Activated CD4-positive, alpha-beta T cell treated with anti-CD3 and anti-CD28 coated beads, Interleukin-10, Interleukin-2, amounts not matched to agents 100 ng/mL and 50 ng/mL, durations not matched to agents 16 hours and 8 hours (primary cell): ENCODE results near the gene PTPRK.

Experiments
- DNase-seq: peaks from one replicate; pipeline ENCODE4 v3.0.0-alpha.2; 2020

Gene PTPRK

DNA sequence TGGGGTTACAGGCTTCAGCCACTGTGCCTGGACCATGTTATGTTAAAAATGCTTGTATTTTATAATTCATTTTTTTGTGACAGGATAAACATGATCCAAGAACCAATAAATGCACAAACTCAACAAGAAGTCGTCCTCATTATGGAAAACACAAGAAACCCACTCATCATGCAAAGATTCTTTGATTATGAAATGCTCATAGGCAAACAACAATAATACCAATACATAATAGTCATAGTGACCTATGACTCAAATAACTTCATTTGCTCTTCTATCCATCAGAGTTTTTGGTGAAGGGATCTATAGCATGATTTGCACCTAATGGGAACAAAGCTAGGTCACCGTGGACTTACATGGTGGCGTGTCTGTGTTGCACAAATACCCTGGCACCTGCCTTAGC is 402.5 kb downstream of the PTPRK start:
- DNase-seq, result no peak

DNA sequence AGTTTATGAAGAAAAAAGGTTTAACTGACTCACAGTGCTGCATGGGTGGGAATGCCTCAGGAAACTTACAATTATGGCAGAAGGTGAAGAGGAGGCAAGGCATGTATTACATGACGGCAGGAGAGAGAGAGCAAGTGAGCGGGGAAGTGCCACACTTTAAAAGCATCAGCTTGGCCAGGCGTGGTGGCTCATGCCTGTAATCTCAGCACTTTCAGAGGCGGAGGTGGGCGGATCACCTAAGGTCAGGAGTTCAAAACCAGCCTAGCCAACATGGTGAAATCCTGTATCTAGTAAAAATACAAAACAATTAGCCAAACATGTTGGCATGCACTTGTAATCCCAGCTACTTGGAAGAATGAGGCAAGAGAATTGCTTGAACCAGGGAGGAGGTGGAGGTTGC is 406.2 kb downstream of the PTPRK start:
- no peak for DNase-seq

DNA sequence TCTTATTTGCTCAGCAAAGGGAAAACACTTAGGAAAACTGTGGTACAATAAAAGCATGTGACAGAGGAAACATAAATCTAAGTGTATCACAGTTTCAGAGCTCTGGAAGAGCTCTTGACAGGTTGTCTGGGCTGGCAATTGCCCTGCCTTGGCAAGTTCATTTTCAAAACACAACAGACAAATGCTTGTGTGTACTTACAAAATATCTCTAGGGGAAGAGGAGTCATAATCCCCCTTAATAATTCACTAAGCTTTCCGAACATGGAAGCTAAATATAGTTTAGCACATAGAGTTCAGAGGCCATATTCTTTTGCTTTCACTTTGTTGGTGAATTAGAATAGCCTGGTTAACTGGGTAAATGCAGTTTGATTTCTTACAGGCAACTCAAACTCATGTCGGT is 407.9 kb downstream of the PTPRK start:
- no peak for DNase-seq

DNA sequence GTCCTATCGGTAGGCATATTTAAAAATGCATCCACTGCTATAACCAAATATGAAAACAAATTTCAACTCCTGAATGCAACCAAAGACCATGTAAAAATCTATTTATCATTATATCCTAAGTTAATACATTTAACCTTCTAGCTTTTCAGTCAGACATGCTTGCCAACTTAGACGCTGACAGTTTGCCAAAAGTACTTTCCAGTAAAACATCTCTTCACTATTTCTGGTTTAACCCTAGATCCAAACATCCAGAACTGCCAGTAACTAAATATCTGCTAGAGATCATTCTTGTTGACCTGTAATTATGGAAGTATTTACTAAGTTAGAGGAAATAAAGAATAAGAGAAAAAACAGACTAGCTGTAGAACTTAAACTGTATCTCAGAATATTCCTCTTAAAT is 409.3 kb downstream of the PTPRK start:
- DNase-seq, result no peak

DNA sequence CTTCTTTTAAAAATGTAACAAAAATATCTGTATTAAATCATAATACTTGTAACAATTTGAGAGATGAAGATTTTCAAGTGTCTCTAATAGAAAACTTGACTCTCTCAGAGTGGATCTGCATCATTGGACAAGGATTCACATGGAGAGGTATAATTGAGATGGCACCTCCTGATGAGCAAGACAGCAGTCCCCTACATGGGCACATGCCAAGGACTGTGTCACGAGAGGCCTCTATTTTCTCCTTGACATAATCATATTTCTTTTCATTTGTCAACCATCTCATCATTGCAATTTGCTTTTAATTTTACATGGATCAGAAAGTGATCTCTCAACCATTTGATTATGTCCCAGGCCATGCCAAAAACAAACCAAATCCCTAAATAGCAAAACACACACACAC is 412.7 kb downstream of the PTPRK start:
- DNase-seq, result no peak

DNA sequence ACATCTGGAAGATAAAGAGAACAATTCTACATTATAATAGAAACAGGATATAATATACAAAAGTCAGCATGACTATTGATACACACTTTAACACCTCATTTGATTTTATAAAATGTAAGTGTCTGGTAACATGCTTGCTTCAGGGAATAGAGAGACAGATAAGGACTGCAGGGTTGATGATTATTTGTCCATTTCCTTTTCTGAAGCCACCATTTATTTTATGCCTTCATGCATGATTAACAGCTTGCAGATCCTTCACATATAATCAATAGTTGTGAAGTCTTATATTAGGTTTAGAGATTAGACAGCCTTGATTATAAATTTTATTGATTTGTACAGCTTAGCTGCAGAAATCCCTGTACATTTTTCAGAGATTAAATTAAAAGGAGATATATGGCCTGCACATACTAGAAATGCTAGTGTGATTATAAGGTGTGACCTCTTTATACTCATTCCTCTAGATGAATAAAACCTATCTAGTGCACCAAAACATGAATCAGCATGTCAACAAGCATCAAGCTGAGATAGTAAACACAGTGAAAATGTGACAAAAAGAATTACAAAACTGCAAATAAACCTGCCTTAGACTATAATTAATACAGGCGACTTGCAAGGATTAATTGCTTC is 420.7 kb downstream of the PTPRK start:
- no peak for DNase-seq

DNA sequence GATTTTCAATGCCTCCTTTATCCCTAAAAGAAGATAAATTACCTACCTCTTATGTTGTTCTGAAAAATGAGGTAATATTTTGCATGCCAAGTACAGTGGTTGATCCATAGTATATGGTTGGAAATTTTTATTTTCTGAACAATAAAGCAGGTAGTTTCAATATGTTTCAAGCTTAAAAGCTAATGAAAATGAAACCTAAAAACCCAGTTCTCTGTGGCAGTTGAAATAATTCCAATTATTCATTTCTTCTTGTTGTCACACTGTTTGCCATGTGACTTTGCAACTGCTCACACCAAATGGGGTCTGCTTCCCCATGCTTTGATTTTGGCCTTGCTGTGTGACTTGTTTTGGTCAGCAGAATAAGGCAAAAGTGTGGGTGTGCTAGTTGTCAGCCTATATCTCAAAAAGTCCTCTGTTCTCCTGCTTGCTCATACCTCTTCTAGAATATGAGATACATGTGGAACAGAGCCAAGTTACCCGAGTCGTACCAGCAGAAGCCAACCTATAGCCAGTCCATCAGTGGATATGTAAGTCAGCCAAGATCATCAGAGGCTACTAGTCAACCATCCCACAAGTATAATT is 422.3 kb downstream of the PTPRK start:
- peak; percentile 14 for DNase-seq

DNA sequence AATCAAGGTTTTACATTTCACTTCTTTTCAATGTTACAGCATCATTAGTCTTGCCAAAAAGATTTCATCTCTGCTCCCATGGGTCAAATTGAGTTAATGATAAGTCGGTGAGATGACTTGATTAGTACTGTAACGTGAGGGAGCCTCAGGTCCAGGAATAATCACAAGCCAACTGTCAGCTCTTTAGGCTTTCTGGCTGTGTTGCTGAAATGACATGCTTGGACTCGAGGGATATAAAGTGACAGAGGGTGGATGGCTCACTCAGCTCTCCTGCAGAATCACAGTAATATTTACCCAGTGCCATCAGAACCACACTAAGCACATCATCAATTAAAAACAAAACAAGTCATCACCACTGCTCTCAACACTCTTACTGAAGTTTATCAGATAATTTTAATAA is 423.4 kb downstream of the PTPRK start:
- DNase-seq, result no peak

DNA sequence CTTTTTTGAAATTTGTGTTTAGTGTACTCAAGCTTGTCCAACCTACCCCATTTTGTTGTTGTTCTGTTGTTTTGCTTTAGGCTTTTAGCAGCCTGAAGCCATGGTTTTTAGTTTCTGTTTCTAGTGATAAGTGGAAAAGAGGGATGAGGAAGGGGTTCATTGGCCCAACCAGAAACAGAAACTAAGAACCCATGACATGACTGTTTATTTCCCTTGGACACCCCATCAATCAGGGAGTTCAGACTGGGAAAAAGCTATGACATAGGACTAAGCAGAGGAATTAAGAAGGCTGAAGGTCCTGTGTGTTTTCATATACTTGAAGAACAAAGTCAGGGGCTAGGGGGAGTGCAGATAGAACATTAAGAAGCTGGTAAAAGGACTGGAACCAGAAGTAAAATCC is 425.0 kb downstream of the PTPRK start:
- DNase-seq, result no peak

DNA sequence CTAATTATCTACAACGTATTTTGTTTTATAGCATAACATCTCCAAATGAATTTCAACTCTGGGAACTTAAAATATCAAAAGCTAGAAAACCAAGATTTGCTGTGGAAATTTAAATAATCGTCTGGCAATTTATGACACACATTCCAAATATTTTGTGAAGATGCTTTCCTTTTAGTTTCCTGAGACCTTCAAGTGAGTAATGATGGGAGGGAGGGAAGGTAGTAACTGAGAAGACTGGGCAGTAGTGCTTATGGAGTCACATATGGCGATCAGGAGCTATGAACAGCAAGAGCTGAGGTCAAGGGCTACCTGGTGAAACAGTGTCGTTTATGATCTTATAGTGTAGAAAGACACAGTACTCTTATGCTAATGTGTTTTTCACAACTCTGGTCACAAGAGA is 441.4 kb downstream of the PTPRK start:
- DNase-seq, result no peak

DNA sequence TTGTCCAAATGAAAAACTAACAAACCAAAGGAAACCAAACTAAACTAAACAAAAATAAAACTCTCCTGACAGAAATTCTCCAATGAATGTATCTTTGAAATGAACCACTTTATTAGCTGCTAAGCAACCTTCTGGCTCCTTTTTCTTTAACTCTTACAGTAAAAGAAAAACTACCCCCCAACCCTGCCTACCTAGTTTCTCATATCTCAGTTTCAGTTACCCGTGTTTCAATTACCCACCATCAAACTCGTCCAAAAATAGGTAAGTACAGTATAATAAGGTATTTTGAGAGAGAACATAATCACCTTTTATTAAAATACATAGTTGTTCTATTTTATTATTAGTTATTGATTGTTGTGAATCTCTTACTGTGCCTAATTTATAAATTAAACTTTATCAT is 442.1 kb downstream of the PTPRK start:
- DNase-seq, result no peak

DNA sequence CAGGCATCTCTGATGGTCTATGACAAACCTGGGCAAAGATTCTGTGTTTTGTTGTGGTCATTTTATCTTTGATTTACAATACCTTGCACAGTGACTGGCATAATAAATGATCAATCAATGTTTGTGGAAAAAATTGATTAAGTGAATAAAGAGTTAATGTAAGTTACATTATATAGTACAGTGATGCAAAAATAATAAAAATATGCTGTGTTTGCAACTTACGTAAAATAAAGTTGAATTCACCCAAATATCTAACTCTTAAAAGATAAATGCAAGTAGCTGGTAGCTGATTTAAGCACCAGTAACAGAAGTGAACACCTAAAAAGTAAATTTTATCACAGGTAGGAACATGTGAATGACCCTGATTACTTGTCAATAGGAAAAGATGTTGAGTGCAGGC is 443.6 kb downstream of the PTPRK start:
- no peak for DNase-seq

DNA sequence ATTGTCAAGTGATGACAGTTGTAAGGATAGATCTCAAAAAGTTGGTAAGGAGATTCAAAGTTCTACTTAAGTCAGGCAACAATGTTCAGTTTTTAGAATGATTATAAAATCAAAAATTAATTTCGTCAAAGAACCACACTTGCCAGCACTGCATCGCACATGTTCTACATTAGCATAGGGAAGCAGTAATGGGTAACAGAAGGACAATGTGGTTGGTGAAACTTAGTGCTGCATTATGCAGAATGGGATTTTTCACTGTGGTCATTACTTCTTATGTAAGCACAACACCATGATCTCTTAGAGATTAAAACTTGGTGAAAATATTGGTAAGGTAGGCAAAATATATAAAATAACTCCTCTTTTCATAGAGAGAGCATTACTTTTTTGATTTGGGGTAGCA is 445.8 kb downstream of the PTPRK start:
- DNase-seq, result no peak

DNA sequence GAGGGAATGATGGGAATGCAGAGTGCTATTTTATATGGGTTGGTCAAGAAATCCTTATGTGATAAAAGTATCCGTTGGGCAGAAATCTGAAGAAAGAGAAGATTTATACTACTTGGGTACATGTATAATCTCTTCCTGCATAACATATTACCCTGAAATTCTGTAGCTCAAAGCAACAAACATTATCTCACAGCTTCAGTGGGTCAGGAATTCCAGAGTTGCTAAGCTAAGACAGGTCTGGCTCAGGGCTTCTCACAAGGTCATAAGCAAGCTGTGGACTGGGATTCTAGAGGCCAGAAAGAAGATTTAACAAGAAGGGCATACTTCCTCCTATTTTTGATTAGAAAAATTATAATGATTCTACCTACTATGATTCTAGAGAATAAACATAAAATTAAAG is 447.0 kb downstream of the PTPRK start:
- DNase-seq, result no peak

DNA sequence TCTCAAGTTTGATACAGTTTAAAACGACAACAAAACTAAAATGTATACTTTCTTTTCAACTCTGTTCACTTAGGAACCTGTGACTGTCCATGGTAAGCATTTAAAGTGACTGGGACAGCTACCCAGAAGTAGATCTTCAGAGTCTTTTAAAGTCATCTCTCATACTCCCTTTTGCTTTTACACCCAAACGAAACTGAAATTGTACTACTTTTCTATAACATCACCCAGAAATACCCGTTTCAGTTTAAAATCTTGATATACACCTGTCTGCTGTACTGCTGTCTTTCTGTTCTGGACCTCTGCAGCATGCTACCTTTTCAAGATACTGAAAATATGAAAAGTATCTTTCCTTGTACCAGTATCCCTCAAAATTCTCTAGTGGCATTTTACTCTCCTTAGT is 449.2 kb downstream of the PTPRK start:
- peak; percentile 1 for DNase-seq

DNA sequence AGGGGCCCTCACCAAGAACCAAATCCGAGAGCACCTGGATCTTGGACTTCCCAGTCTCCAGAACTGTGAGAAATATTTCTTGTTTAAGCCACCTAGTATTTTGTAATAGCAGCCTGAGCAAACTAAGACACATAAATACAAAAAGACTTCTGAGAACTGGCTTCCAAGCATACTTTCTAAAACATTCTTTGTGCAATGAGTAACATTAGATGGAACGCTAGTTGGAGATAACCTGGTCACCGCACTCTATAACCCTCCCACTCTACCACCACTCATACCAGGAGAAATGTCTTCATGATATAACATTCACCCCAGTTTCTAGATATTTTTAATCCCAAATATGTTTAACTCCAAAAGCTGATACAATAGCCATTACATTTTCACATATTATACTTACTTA is 450.0 kb downstream of the PTPRK start:
- no peak for DNase-seq

DNA sequence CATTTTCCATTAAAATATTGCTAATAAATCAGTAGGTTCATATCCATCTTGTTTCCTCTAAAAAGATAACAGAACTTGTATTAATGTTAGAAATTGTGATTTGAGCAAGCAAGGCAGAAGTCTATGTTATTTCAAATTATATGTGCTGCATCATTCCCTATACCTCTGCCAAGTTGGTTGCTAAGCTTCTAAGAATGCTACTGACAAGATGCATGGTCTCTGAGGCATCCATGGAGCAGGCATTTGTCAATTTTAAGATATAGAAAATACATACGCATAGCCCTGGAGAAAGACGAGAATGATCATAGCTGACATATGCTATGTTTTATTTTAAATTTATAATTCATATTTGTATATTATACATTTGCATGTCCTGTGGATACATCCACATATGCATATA is 451.2 kb downstream of the PTPRK start:
- no peak for DNase-seq

DNA sequence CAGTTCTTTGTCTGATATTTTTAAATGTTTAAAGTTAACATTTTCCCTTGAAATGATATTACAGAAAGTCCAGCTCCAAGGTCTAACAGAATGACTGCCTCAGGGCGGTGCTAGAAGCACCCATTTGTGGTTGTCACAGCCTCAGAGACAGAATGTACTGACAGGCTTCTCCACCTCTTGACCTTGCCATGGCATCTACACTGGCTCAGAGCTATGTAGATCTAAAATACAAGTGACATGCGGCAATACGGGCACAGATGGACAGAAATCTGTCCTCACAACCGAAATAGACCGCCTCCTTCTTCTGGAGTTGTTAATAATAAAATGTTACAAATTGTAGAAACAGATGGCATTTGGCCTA is 452.3 kb downstream of the PTPRK start:
- DNase-seq, result no peak

DNA sequence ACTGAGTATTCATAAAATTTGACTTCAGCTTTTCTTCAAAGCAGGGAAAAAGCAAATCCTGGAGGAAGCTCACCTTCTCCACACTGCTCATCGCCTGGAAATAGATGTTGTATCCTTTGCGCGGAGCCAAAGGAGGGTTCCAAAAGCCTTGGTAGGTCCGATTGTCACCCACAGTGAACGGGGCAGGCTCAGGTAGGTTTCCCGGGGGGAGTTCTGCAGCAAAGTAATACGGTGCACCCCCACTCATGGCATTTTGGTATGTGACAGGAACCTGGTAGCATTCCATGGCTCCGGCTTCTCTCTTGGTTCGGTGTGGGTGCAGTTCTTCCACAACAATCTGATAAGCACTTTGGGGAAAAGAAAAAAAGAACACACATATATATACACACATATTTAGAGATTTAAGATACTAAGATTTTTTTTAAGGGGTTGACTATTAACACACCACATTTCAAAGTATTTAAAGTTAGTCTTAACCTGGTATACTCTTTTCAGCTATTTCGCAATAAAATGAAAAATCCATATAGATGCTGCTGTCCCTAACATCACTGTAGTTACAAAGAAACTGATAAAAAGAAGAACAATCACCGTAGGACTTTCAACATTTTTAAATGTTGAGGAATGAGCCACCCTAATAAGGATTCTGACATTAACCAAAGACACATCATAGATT is 452.8 kb downstream of the PTPRK start:
- no peak for DNase-seq

DNA sequence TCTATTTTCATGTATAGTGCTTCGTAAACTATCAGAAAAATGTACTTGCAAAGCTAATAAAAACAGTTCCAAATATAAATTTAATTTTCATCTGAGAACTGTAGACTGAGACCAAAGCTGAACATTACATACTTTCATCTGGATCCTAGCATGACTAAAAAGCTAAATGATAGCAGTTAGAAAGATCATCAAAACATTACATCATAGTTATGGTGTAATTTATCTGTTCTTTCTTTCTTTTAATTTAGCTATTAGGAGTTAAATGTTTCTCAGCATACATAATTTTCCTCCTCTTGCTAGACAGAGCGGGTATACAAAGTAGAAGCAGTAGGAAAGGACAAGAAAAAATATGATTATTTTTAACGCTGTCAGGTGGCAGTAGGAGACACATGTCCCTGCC is 455.3 kb downstream of the PTPRK start:
- no peak for DNase-seq

DNA sequence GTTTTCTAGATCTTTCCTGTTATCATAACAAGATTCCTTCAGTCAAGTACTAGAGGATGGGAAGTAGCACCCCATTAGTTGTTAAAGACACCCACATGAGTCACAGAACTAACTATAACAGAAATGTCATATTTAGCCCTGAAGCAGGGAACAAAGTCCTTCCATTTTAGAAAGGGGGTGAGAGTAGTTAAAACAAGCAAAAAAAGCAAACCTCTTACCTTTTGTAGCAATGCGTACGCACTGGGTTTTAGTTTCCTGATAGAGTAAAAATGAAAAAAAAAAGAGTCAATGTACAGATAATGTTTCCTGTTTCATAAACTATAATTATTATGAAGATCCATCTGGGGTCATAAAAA is 455.9 kb downstream of the PTPRK start:
- no peak for DNase-seq

DNA sequence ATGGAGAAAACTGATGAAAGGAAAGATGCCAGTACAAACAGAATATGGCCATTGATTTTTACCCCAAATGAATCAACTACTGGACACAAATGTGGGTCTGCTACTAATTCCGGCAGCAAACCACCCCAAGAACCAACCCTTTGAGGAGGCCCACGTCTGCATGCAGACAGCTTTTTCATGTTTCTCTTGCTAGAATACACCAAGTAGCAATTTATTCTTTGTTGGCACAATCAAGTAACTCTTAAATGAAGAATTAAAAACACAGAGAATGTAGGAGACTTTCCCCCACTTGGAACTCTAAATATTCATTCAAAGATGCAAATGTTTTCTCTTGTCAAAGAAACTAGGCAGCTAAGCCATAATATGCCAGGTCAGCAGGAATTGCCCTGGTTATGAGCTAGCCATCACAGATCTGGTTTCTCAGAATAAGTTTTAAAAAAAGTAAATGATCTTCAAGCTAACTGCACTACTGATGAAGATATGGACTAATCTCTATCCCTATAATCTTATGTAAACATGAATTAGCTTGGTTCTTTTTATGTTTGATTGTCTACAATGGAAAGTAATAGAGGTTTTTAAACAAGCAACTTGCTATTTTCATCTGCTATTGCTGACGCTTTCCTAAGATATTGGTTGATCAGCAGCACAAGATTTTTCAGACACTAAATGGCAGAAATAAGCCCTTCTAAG is 456.4 kb downstream of the PTPRK start:
- DNase-seq, result no peak

DNA sequence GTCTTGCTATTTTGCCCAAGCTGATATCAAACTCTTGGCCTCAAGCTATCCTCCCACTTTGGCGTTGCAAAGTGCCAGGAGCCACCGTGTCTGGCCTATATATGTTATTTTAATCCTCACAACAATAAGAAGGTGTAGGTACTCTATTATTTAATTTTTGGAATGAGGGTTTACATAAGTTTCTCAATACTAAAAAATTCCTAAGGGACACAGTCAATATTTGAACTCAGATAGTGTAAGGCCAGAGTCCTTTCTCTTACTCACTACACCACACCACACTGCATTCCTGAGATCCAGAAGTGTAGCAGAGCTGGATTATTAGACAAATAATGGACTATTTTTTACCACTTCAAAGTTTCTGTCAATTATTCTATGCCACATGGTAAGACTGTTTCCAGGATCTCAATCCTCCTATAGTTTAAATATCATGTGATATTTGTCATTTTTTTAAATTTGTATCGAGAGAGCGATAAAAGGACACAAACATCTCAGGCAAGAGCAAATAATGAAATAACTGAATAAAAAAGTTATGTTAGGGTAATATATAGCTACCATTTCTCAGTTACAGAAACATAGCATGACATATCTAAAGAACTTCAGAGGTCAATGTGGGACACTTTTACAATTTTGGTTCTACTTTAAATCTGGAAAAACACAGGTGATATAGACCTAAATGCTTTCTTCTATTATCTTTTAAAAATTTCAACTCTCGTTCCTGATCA is 457.4 kb downstream of the PTPRK start:
- no peak for DNase-seq

DNA sequence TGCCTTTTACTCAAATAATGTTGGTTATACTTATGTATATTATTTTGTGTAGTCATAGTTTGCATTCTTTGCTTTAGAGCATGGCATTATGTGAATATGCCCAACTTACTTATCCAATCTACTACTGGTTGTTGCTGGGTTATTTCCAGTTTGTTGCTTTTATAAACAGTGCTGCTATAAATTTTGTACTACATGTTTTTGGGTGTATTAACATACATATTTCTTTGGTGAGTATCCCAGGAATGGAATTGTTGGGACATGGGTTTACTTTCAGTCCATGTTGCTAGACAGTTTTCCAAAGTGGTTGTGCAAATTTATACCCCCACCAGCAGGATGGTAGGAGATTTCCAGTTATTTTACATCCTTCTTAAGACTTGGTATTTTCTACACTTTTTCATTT is 462.5 kb downstream of the PTPRK start:
- DNase-seq, result no peak
